Activated CD8-positive, alpha-beta T cell treated with anti-CD3 and anti-CD28 coated beads, Interleukin-2, amount 10 ng/mL, durations not matched to agents 7 days and 5 days (primary cell): ENCODE measurements around the gene SAMD9L. TPM values are rescaled to one million over a fixed set of nuclear protein-coding genes. Genes with fewer than 3 reads are reported as not detected.

ENCODE experiments used
- ATAC-seq: fragments of 150-1000 bp; cut with Tn5 transposase; one replicate; pipeline ENCODE4 v1.10.0; 2021; ENCODE audit warnings: moderate library complexity
- CTCF ChIA-PET: fragments of 350-600 bp; sonication (Branson Sonifier 250); formaldehyde crosslinking; loops from one replicate; lab custom pipeline; 2021; ENCODE audit warnings: antibody characterized with exemption; lab: Charles Lee
- POLR2A ChIA-PET: fragments of 350-600 bp; sonication (Branson Sonifier 250); formaldehyde crosslinking; loops from one replicate; lab custom pipeline; 2021; ENCODE audit warnings: antibody characterized with exemption; lab: Charles Lee
- DNase-seq: peaks from one replicate; pipeline ENCODE4 v3.0.0-alpha.2; 2020
- H3K27ac Mint-ChIP-seq: one replicate; pipeline ENCODE4 v1.8.0; 2021; ENCODE audit warnings: mild to moderate bottlenecking, mixed read lengths
- H3K27me3 Mint-ChIP-seq: one replicate; pipeline ENCODE4 v1.8.0; 2021; ENCODE audit warnings: low read depth, mixed read lengths
- H3K36me3 Mint-ChIP-seq: one replicate; pipeline ENCODE4 v1.8.0; 2021; ENCODE audit warnings: low read depth, mixed read lengths
- H3K4me1 Mint-ChIP-seq: one replicate; pipeline ENCODE4 v1.8.0; 2021; ENCODE audit warnings: low read depth, mixed read lengths
- H3K4me3 Mint-ChIP-seq: one replicate; pipeline ENCODE4 v1.8.0; 2021; ENCODE audit warnings: mild to moderate bottlenecking, mixed read lengths
- H3K9me3 Mint-ChIP-seq: one replicate; pipeline ENCODE4 v1.8.0; 2022; ENCODE audit warnings: mixed read lengths; ENCODE audit not compliant: insufficient read depth
- total RNA-seq, 2 experiments: library from RNA; stranded (reverse); gene quantifications; one replicate each; pipeline ENCODE4 v1.2.3, GENCODE V29; 2021

SAMD9L gene
- total RNA-seq, 2 experiments from 2014 or later, result 102 to 109 TPM

- no peaks in the 10 kb centered on the region for H3K27me3 Mint-ChIP-seq
- H3K27ac Mint-ChIP-seq, result peak within 1 kb of the TSS; percentile 89
- peaks cover 85% of the 10 kb centered on the region for H3K36me3 Mint-ChIP-seq
- peak; percentile 98 for ATAC-seq
- ChIA-PET CTCF (interaction anchor here (0.7 to 2.6 kb wide), 10 partner anchors 15 to 694 kb away, joined by 3 to 11 read pairs (median 4); partner anchors contain the start of genes RBM48 and VPS50), POLR2A (interaction anchor here (0.7 to 2.8 kb wide), 12 partner anchors 9 to 285 kb away, joined by 3 to 21 read pairs (median 3); partner anchors contain the start of genes SAMD9L and VPS50)
- peak within 1 kb of the TSS; percentile 88 for H3K4me3 Mint-ChIP-seq
- H3K4me1 Mint-ChIP-seq, result peaks cover 43% of the 10 kb centered on the region
- H3K9me3 Mint-ChIP-seq, result peaks cover 9% of the 10 kb centered on the region
- peak; percentile 80 for DNase-seq
These were observed 30.2 kb downstream of the SAMD9L start, which contains the start of gene SAMD9 for GRCh38 chr7:93117852-93118530. TSS of gene SAMD9 (minus strand) at chr7:93117979. CDS start at chr7:93106097, 11,882 bp downstream.

- Mint-ChIP-seq H3K27ac (peak overlapping the region; percentile 89), H3K9me3 (peaks cover 14% of the 10 kb centered on the region), H3K4me1 (peaks cover 48% of the 10 kb centered on the region), H3K4me3 (peak overlapping the region; percentile 88), H3K27me3 (no peaks in the 10 kb centered on the region), H3K36me3 (peaks cover 87% of the 10 kb centered on the region)
- ATAC-seq (peak; percentile 34), DNase-seq (no peak)
- ChIA-PET POLR2A (interaction anchor here (0.6 to 2.8 kb wide), 13 partner anchors 9 to 284 kb away, joined by 3 to 21 read pairs (median 3); partner anchors contain the start of genes SAMD9L and VPS50), CTCF (interaction anchor here (0.9 to 2.6 kb wide), 9 partner anchors 14 to 588 kb away, joined by 3 to 11 read pairs (median 4); partner anchors contain the start of genes RBM48 and VPS50)
These were observed 30.9 kb downstream of the SAMD9L start for GRCh38 chr7:93117327-93117726.

- CTCF ChIA-PET, result interaction anchor here (2.0 kb wide), 1 partner anchor 113 kb away, joined by 8 read pairs; no protein-coding TSS in a partner anchor
- peaks cover 89% of the 10 kb centered on the region for H3K36me3 Mint-ChIP-seq
- peaks cover 61% of the 10 kb centered on the region for H3K4me1 Mint-ChIP-seq
- no peaks in the 10 kb centered on the region for H3K27me3 Mint-ChIP-seq
- ATAC-seq (peak; percentile 19), DNase-seq (no peak)
- POLR2A ChIA-PET, result no interaction called here
- H3K27ac Mint-ChIP-seq, result peak overlapping the region; percentile 48
- peaks cover 17% of the 10 kb centered on the region for H3K9me3 Mint-ChIP-seq
- H3K4me3 Mint-ChIP-seq, result peak overlapping the region; percentile 88
These were observed 32.4 kb downstream of the SAMD9L start for GRCh38 chr7:93115796-93116195.

GRCh38 chr7:93108003-93108402, 40.2 kb downstream of the SAMD9L start:
- ChIA-PET POLR2A (no interaction called here), CTCF (no interaction called here)
- H3K9me3 Mint-ChIP-seq, result peaks cover 47% of the 10 kb centered on the region

GRCh38 chr7:93097388-93097787, 50.8 kb downstream of the SAMD9L start:
- H3K4me1 Mint-ChIP-seq, result no peaks in the 10 kb centered on the region
- peaks cover 26% of the 10 kb centered on the region for H3K36me3 Mint-ChIP-seq
- H3K4me3 Mint-ChIP-seq, result no peak overlapping the region
- H3K9me3 Mint-ChIP-seq, result peaks cover 26% of the 10 kb centered on the region
- DNase-seq (no peak), ATAC-seq (no peak)
- CTCF ChIA-PET, result no interaction called here
- H3K27me3 Mint-ChIP-seq, result peaks cover 2% of the 10 kb centered on the region
- H3K27ac Mint-ChIP-seq, result no peak overlapping the region
- POLR2A ChIA-PET, result no interaction called here

More at GRCh38 chr7:93108003-93108402, 40.2 kb downstream of the SAMD9L start:
- ATAC-seq (no peak), DNase-seq (no peak)
- Mint-ChIP-seq H3K4me3 (no peak overlapping the region), H3K4me1 (peaks cover 20% of the 10 kb centered on the region), H3K27me3 (no peaks in the 10 kb centered on the region), H3K36me3 (peaks cover 98% of the 10 kb centered on the region), H3K27ac (no peak overlapping the region)

GRCh38 chr7:93092757-93093370, 55.3 kb downstream of the SAMD9L start:
- DNase-seq, result no peak
- H3K4me3 Mint-ChIP-seq, result no peak overlapping the region
- ATAC-seq, result peak; percentile 53
- ChIA-PET CTCF (interaction anchor here (0.8 to 2.0 kb wide), 2 partner anchors 136 to 148 kb away, joined by 3 to 11 read pairs; no protein-coding TSS in a partner anchor), POLR2A (no interaction called here)
- H3K27me3 Mint-ChIP-seq, result peaks cover 15% of the 10 kb centered on the region
- H3K27ac Mint-ChIP-seq, result no peak overlapping the region
- H3K9me3 Mint-ChIP-seq, result peaks cover 5% of the 10 kb centered on the region
- H3K36me3 Mint-ChIP-seq, result peaks cover 2% of the 10 kb centered on the region
- H3K4me1 Mint-ChIP-seq, result no peaks in the 10 kb centered on the region

Other genes with a start within 250 kb of the SAMD9L start
- 10 to 100 TPM; 49.0 to 51.0 TPM for gene SAMD9, start 30.4 kb downstream of the SAMD9L start, total RNA-seq
- not detected for gene HEPACAM2, start 78.1 kb upstream of the SAMD9L start, total RNA-seq
- gene VPS50, start 84.0 kb upstream of the SAMD9L start, total RNA-seq, result 10 to 100 TPM; 19.3 to 22.1 TPM